Measurements from ENCODE around the gene EFNA5.

Gene EFNA5

DNA sequence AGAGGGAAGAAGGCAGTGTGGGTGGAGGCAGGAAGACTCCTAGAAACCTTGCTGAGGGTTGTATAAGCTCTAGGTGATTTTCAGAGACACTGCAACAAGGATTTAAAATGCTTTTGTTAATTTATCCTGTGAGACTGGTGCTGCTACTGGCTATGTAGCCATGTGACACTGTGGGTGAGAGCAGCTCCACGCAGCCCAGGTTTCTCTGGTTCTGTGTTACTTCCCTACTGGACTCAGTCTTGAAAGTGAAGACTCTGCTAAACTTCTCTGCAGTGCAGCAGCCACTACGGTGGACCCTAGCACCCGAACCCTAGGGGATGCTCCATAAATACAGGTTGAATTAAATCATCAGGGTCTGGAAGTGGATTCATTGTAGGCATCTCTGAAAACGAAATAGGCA is 25.8 kb upstream of the EFNA5 start:
- Histone ChIP-seq H3K27me3 (ENCODE audit: control insufficient read depth, insufficient read depth, low read length) (no peaks in the 10 kb centered on the region), H3K27ac (ENCODE audit: low read depth, low read length) (peak overlapping the region; percentile 40), H3K9ac (ENCODE audit: low read depth, low read length) (no peak overlapping the region), H3K4me1 (ENCODE audit: control insufficient read depth, insufficient read depth, low read length) (peaks cover 17% of the 10 kb centered on the region), H3K4me3 (ENCODE audit: low read depth, low read length) (no peak overlapping the region), H3K9me3 (ENCODE audit: control insufficient read depth, insufficient read depth, low read length) (no peaks in the 10 kb centered on the region), H3K36me3 (ENCODE audit: control insufficient read depth, insufficient read depth, low read length) (no peaks in the 10 kb centered on the region)

DNA sequence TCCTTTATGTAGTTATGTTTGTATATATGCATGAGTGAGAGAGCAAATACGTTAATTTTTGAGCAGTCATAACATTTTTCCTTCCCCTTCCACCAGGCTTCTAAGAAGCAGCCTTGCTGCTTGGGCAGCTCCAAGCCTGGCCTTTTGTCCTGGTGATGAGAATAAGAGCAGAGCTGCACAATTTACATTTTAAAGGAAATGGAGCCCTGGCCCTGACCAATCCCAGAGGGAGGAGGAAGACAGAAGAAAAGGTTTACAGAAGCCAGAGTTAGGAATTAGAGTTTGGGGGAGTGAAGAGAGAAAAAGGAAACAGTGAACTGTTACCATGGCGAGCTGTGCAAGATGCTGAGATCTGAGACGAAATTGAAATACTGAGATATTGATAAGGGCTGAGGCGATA is 25.3 kb upstream of the EFNA5 start:
- H3K9ac ChIP-seq (ENCODE audit: low read depth, low read length) = no peak overlapping the region

DNA sequence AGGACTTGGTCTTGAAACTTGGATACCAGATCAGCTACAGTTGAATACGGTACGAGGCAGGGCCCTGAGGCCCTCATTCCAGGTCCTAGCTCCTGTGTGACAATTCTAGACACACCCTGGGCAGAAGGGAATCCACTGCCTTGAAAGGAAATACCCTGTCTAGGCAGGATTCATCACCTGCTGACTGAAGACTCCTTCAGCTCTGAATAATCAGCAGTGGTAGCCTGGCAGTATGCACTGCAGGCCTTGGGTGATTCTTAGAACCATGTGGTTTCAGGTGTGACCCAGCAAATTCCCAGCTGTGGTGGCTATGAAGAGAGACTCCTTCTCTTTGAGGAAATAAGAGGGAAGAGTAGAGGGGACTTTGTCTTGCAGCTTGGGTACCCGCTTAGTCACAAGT is 17.2 kb upstream of the EFNA5 start:
- H3K27me3 ChIP-seq (ENCODE audit: control insufficient read depth, insufficient read depth, low read length) = no peaks in the 10 kb centered on the region
- H3K4me1 ChIP-seq (ENCODE audit: control insufficient read depth, insufficient read depth, low read length) = no peaks in the 10 kb centered on the region; the same call in 1 of the 2 replicates
- no peak overlapping the region for H3K9ac ChIP-seq (ENCODE audit: low read depth, low read length)
- no peaks in the 10 kb centered on the region for H3K36me3 ChIP-seq (ENCODE audit: control insufficient read depth, insufficient read depth, low read length)
- no peak overlapping the region for H3K27ac ChIP-seq (ENCODE audit: low read depth, low read length)
- H3K4me3 ChIP-seq (ENCODE audit: low read depth, low read length) = no peak overlapping the region
- no peaks in the 10 kb centered on the region for H3K9me3 ChIP-seq (ENCODE audit: control insufficient read depth, insufficient read depth, low read length)

More for the DNA sequence above, 25.3 kb upstream of the EFNA5 start:
- H3K27me3 ChIP-seq (ENCODE audit: control insufficient read depth, insufficient read depth, low read length) = no peaks in the 10 kb centered on the region
- H3K9me3 ChIP-seq (ENCODE audit: control insufficient read depth, insufficient read depth, low read length) = no peaks in the 10 kb centered on the region
- peak overlapping the region; percentile 40 for H3K27ac ChIP-seq (ENCODE audit: low read depth, low read length)
- H3K4me1 ChIP-seq (ENCODE audit: control insufficient read depth, insufficient read depth, low read length) = peaks cover 17% of the 10 kb centered on the region
- H3K4me3 ChIP-seq (ENCODE audit: low read depth, low read length) = no peak overlapping the region
- H3K36me3 ChIP-seq (ENCODE audit: control insufficient read depth, insufficient read depth, low read length) = no peaks in the 10 kb centered on the region

DNA sequence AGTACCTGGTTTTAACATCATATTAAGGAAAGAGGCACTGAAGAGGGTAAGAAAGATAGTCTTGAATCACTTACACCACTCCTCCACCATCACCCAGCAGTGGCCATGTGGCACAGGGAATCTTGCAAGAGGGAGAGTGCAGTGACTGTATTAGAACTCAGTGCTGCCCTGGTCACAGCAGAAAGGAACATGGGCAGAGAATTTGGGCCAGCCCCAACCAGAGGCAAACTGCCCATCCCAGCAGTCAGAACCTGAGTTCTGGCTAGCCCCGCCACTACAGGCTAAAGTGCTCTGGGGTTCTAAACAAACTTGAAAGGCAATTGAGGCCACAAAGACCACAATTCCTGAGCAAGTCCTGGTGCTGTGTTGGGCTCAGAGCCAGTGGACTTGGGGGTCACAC is 16.7 kb upstream of the EFNA5 start:
- Histone ChIP-seq H3K9ac (ENCODE audit: low read depth, low read length) (no peak overlapping the region), H3K36me3 (ENCODE audit: control insufficient read depth, insufficient read depth, low read length) (no peaks in the 10 kb centered on the region), H3K27me3 (ENCODE audit: control insufficient read depth, insufficient read depth, low read length) (no peaks in the 10 kb centered on the region), H3K27ac (ENCODE audit: low read depth, low read length) (no peak overlapping the region), H3K9me3 (ENCODE audit: control insufficient read depth, insufficient read depth, low read length) (no peaks in the 10 kb centered on the region), H3K4me3 (ENCODE audit: low read depth, low read length) (no peak overlapping the region), H3K4me1 (ENCODE audit: control insufficient read depth, insufficient read depth, low read length) (no peaks in the 10 kb centered on the region; the same call in 1 of the 2 replicates)

DNA sequence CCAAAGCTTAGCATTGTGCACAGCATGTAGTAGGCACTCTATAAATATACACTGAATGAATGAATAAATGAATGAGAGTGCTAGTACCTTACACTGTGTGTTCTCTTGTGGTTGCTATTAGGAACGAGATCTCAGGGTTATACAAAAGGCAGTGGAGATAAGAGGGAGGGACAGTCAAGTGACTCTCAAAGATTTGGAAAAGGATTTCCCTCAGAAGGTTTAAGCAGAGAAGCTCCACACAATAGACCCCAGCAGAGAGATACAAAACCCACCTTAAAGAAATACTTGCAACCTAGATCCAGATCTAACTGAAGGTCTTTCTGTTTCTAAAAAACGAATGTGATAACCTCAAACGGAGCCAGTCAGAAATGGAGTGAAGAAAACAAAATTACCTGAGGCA is 11.8 kb upstream of the EFNA5 start:
- no peaks in the 10 kb centered on the region for H3K27me3 ChIP-seq (ENCODE audit: control insufficient read depth, insufficient read depth, low read length)
- H3K9me3 ChIP-seq (ENCODE audit: control insufficient read depth, insufficient read depth, low read length) = no peaks in the 10 kb centered on the region
- H3K36me3 ChIP-seq (ENCODE audit: control insufficient read depth, insufficient read depth, low read length) = no peaks in the 10 kb centered on the region
- H3K27ac ChIP-seq (ENCODE audit: low read depth, low read length) = no peak overlapping the region
- H3K4me1 ChIP-seq (ENCODE audit: control insufficient read depth, insufficient read depth, low read length) = no peaks in the 10 kb centered on the region; the same call in 1 of the 2 replicates
- no peak overlapping the region for H3K4me3 ChIP-seq (ENCODE audit: low read depth, low read length)
- H3K9ac ChIP-seq (ENCODE audit: low read depth, low read length) = no peak overlapping the region

DNA sequence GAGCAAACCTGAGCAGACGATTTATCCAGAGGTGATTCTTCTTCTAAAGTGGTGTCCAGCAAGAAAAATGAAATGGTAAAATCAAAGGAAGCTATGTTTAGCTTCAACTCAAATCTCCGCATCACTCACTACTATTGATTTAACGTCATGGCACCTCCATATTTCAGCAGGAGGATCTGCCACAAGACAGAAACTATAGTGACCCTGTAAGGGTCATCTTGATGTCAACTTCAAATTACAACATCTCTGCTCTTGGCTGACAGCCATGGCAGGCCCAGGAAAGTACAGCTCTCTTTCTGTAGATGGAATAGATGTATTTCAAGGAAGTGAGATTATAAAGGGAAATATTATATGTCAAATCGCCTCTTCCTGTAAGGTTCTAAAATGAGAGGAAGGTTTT is 10.1 kb upstream of the EFNA5 start:
- H3K9me3 ChIP-seq (ENCODE audit: control insufficient read depth, insufficient read depth, low read length) = no peaks in the 10 kb centered on the region
- H3K4me1 ChIP-seq (ENCODE audit: control insufficient read depth, insufficient read depth, low read length) = peaks cover 6% of the 10 kb centered on the region
- H3K9ac ChIP-seq (ENCODE audit: low read depth, low read length) = no peak overlapping the region
- H3K36me3 ChIP-seq (ENCODE audit: control insufficient read depth, insufficient read depth, low read length) = no peaks in the 10 kb centered on the region
- H3K27me3 ChIP-seq (ENCODE audit: control insufficient read depth, insufficient read depth, low read length) = no peaks in the 10 kb centered on the region
- H3K4me3 ChIP-seq (ENCODE audit: low read depth, low read length) = no peak overlapping the region
- H3K27ac ChIP-seq (ENCODE audit: low read depth, low read length) = no peak overlapping the region

DNA sequence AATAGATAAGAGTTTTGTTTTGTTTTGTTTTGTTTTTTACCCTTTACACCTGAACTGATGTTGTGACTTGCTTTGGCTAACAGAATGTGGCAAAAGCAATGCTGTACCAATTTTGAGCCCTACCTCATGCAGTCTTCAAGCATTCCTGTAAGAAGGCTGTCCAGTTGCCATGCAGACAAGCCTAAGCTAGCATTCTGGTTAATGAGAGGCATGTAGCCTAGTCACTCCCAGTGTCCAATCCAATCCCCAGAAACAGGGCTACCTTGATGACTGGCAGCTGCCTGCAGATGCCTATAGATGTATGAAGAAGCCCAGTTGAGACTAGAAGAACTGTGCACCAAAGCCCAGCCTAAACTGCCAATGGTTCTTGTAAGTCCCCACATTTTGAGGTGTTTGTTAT is 9.4 kb upstream of the EFNA5 start:
- H3K9ac ChIP-seq (ENCODE audit: low read depth, low read length) = no peak overlapping the region
- no peaks in the 10 kb centered on the region for H3K27me3 ChIP-seq (ENCODE audit: control insufficient read depth, insufficient read depth, low read length)
- no peak overlapping the region for H3K27ac ChIP-seq (ENCODE audit: low read depth, low read length)
- no peak overlapping the region for H3K4me3 ChIP-seq (ENCODE audit: low read depth, low read length)
- no peaks in the 10 kb centered on the region for H3K36me3 ChIP-seq (ENCODE audit: control insufficient read depth, insufficient read depth, low read length)
- H3K4me1 ChIP-seq (ENCODE audit: control insufficient read depth, insufficient read depth, low read length) = peaks cover 13% of the 10 kb centered on the region
- H3K9me3 ChIP-seq (ENCODE audit: control insufficient read depth, insufficient read depth, low read length) = no peaks in the 10 kb centered on the region

DNA sequence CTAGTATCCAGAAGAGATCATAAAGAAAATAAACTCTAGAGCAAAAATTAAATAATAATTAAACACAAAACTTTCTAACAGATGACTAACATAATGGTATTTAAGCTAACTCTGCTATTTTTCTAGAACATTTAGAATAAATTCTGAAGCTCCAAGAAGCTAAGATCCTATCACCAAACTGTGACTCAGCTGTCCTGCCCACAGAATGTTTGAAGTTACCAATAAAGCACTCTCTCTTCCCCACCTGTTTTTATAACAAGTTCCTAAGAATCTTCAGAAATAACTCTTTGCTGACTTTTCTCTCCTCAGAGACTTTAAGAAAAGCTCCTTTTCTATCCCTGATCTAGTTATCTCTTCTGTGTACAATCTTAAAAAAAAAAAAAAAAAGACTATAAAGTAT is 6.0 kb upstream of the EFNA5 start:
- Histone ChIP-seq H3K27me3 (ENCODE audit: control insufficient read depth, insufficient read depth, low read length) (no peaks in the 10 kb centered on the region), H3K9me3 (ENCODE audit: control insufficient read depth, insufficient read depth, low read length) (no peaks in the 10 kb centered on the region), H3K36me3 (ENCODE audit: control insufficient read depth, insufficient read depth, low read length) (no peaks in the 10 kb centered on the region), H3K27ac (ENCODE audit: low read depth, low read length) (no peak overlapping the region), H3K4me3 (ENCODE audit: low read depth, low read length) (no peak overlapping the region), H3K9ac (ENCODE audit: low read depth, low read length) (no peak overlapping the region), H3K4me1 (ENCODE audit: control insufficient read depth, insufficient read depth, low read length) (peaks cover 20% of the 10 kb centered on the region)

DNA sequence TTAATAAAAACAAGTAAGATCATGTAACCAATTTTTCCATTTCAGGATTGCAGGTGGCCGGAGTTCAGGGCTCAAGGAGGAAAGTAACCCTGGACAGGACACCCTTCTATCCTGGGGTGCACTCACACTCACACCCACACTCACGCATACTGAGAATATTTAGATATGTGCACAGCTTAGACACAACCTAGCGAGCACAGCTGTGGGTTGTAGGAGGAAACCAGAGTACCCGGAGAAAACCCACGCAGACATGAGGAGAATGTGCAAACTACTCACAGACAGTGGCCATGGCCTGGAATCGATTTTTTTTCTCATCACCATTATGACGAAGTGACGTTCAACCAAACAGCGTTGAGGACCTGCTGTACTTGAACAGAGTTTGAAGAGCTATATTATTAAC is 4.5 kb upstream of the EFNA5 start:
- Histone ChIP-seq H3K4me3 (ENCODE audit: low read depth, low read length) (no peak overlapping the region), H3K36me3 (ENCODE audit: control insufficient read depth, insufficient read depth, low read length) (no peaks in the 10 kb centered on the region), H3K27ac (ENCODE audit: low read depth, low read length) (no peak overlapping the region), H3K4me1 (ENCODE audit: control insufficient read depth, insufficient read depth, low read length) (peaks cover 20% of the 10 kb centered on the region), H3K27me3 (ENCODE audit: control insufficient read depth, insufficient read depth, low read length) (no peaks in the 10 kb centered on the region), H3K9ac (ENCODE audit: low read depth, low read length) (no peak overlapping the region), H3K9me3 (ENCODE audit: control insufficient read depth, insufficient read depth, low read length) (no peaks in the 10 kb centered on the region)

DNA sequence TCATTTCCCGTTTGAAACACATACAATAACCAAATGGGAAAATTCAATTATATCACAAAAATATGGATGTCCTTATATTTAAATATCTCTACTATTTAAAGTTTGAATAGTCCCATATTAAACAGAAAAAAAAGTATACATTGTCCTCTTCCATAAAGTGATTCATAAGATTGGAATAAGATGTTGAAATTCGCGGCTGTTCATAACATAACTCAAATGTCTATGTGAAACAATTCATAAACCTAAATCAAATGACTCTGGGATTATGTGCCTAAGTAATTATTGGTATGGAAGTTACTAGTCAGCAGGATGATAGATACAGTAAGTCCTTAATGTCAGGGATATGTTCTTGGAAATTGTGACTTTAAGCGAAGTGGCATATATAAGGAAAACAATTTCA is 3.9 kb upstream of the EFNA5 start:
- Histone ChIP-seq H3K9ac (ENCODE audit: low read depth, low read length) (no peak overlapping the region), H3K4me3 (ENCODE audit: low read depth, low read length) (no peak overlapping the region), H3K9me3 (ENCODE audit: control insufficient read depth, insufficient read depth, low read length) (no peaks in the 10 kb centered on the region), H3K27me3 (ENCODE audit: control insufficient read depth, insufficient read depth, low read length) (no peaks in the 10 kb centered on the region), H3K36me3 (ENCODE audit: control insufficient read depth, insufficient read depth, low read length) (no peaks in the 10 kb centered on the region), H3K27ac (ENCODE audit: low read depth, low read length) (no peak overlapping the region), H3K4me1 (ENCODE audit: control insufficient read depth, insufficient read depth, low read length) (peaks cover 20% of the 10 kb centered on the region)

DNA sequence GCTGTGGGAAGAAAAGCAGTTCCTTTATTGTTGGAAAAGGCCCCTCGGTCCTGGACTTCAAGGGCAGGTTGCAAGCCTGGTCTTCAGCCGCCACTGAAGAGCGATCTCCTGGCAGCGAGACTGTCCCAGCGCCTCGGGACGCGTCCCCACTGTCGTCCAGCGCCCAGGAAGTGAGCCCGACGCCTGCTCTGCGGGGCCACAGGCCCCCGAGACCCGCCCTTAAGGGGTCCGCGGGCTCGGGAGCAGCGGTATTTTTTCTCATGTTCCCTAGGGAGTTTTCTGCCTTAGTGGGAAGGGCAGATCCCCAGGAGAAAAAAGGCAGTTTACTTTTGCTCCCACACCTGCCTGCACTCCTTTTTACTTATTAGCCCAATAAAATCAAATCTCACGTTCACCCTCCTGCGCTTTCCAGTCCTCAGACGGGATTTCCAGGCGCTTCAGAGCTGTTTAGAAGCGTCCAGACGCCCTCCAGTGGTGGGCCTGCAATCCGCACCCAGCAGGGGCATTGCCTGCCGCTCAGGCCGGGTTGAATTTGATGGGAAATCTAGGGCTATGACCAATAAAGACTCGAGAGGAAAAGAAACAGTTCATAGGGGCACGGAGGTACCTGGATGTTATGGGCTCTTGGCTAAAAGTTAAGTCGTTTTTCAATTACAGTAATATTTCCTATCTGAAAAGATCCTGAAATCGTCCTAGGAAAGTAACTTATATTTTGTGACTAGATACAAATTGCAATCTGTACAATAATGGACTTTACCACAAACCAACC is 2.8 kb upstream of the EFNA5 start:
- no peaks in the 10 kb centered on the region for H3K36me3 ChIP-seq (ENCODE audit: control insufficient read depth, insufficient read depth, low read length)
- no peaks in the 10 kb centered on the region for H3K9me3 ChIP-seq (ENCODE audit: control insufficient read depth, insufficient read depth, low read length)
- peaks cover 22% of the 10 kb centered on the region for H3K4me1 ChIP-seq (ENCODE audit: control insufficient read depth, insufficient read depth, low read length)
- H3K27me3 ChIP-seq (ENCODE audit: control insufficient read depth, insufficient read depth, low read length) = peaks cover 7% of the 10 kb centered on the region
- H3K4me3 ChIP-seq (ENCODE audit: low read depth, low read length) = peak overlapping the region; percentile 90
- peak overlapping the region; percentile 77 for H3K27ac ChIP-seq (ENCODE audit: low read depth, low read length)
- peak overlapping the region; percentile 55 for H3K9ac ChIP-seq (ENCODE audit: low read depth, low read length)
